T-cell (primary cell): ENCODE measurements around the gene KRT10. TPM values are rescaled to one million over a fixed set of nuclear protein-coding genes. Genes with fewer than 3 reads are reported as not detected.

Experiments used
- ATAC-seq, 4 experiments: fragments of 200-7000 bp in 3 of 4; fragments of 150-1000 bp in 1 of 4; cut with Tn5 transposase; replicated peaks in 1 of 4; 1 replicate in 3 of 4; 2 replicates in 1 of 4; pipeline ENCODE4 v1.10.0; 2021; ENCODE audit warnings: moderate library complexity in 3 of 4, mild to moderate bottlenecking in 2 of 4, moderate number of reproducible peaks in 1 of 4
- CTCF ChIA-PET, 2 donors: fragments of 300-600 bp; sonication (Branson Sonifier 250); formaldehyde crosslinking; loops; one replicate each; lab custom pipeline; 2022; ENCODE audit warnings: antibody characterized with exemption in 2 of 2; lab: Charles Lee
- POLR2A ChIA-PET, 2 donors: fragments of 300-600 bp; sonication (Branson Sonifier 250); formaldehyde crosslinking; loops; one replicate each; lab custom pipeline; 2022; ENCODE audit warnings: antibody characterized with exemption in 2 of 2; lab: Charles Lee
- DNase-seq, 35 experiments: peaks; one replicate each; pipeline versions ENCODE4 v3.0.0 to v3.0.0-alpha.2; 2013 to 2023
- H3K27ac ChIP-seq: one replicate; pipeline ENCODE4 v1.5.1; 2013; ENCODE audit warnings: low read length
- H3K27me3 ChIP-seq, 2 experiments: replicated peaks in 1 of 2; 1 replicate in 1 of 2; 2 replicates in 1 of 2; pipeline versions ENCODE4 v1.6.1 to v1.7.0; 2013; ENCODE audit warnings: low read length in 1 of 2, mixed read lengths in 1 of 2; ENCODE audit not compliant: control insufficient read depth in 2 of 2, insufficient read depth in 2 of 2; ENCODE audit errors: extremely low read depth in 1 of 2
- H3K36me3 ChIP-seq, 2 donors: 1 replicate in 1 of 2; 2 replicates in 1 of 2; pipeline versions ENCODE4 v1.6.1 to v1.7.0; 2013; ENCODE audit warnings: low read length in 1 of 2; ENCODE audit not compliant: control insufficient read depth in 2 of 2, insufficient read depth in 1 of 2; ENCODE audit errors: extremely low read depth in 1 of 2
- H3K4me1 ChIP-seq, 2 experiments: 1 replicate in 1 of 2; 2 replicates in 1 of 2; pipeline versions ENCODE4 v1.6.1 to v1.7.0; 2013; ENCODE audit warnings: low read length in 2 of 2, mixed read lengths in 1 of 2; ENCODE audit not compliant: insufficient read depth in 2 of 2, control insufficient read depth in 1 of 2; ENCODE audit errors: extremely low read depth in 1 of 2
- H3K4me3 ChIP-seq, 2 donors: 1 replicate in 1 of 2; 2 replicates in 1 of 2; pipeline versions ENCODE4 v1.5.1 to v1.7.0; 2013; ENCODE audit warnings: mild to moderate bottlenecking in 2 of 2, low read length in 1 of 2, moderate library complexity in 1 of 2; ENCODE audit not compliant: control insufficient read depth in 1 of 2; ENCODE audit errors: extremely low read depth in 1 of 2
- H3K9me3 ChIP-seq: 2 replicates; pipeline ENCODE4 v1.7.0; 2013
- H3K27ac Mint-ChIP-seq, 2 donors: one replicate each; pipeline ENCODE4 v1.8.0; 2020 to 2021; ENCODE audit warnings: mild to moderate bottlenecking in 2 of 2, mixed read lengths in 2 of 2
- H3K27me3 Mint-ChIP-seq, 2 donors: one replicate each; pipeline ENCODE4 v1.8.0; 2021 to 2022; ENCODE audit warnings: mixed read lengths in 2 of 2
- H3K36me3 Mint-ChIP-seq: one replicate; pipeline ENCODE4 v1.8.0; 2021; ENCODE audit warnings: mixed read lengths
- H3K4me1 Mint-ChIP-seq, 3 donors: one replicate each; pipeline ENCODE4 v1.8.0; 2020 to 2022; ENCODE audit warnings: mixed read lengths in 3 of 3, mild to moderate bottlenecking in 1 of 3
- H3K4me3 Mint-ChIP-seq, 3 donors: one replicate each; pipeline ENCODE4 v1.8.0; 2020 to 2022; ENCODE audit warnings: mild to moderate bottlenecking in 3 of 3, mixed read lengths in 3 of 3, moderate library complexity in 3 of 3
- H3K9me3 Mint-ChIP-seq, 3 donors: one replicate each; pipeline ENCODE4 v1.8.0; 2020 to 2022; ENCODE audit warnings: mixed read lengths in 3 of 3
- WGBS: methylation state at CpG from one replicate; pipeline ENCODE4 v1.1.5; 2013; ENCODE audit warnings: missing lambda C conversion rate; ENCODE audit not compliant: insufficient coverage; 5-methylcytosine and 5-hydroxymethylcytosine counted together
- total RNA-seq, 35 experiments: library from RNA in 6 of 35; stranded (reverse) in 6 of 35; fragments of 120-200 nt in 1 of 35; gene quantifications; one replicate each; pipeline versions ENCODE4 v1.2.1 to v1.2.4 and lab custom pipeline; 2013 to 2026

The KRT10 gene
- total RNA-seq, 5 donors from 2014 or later (not counting 1 experiment from before 2014, with no cell fraction given), result 27.2 to 35.3 (median 31.4) TPM

DNA sequence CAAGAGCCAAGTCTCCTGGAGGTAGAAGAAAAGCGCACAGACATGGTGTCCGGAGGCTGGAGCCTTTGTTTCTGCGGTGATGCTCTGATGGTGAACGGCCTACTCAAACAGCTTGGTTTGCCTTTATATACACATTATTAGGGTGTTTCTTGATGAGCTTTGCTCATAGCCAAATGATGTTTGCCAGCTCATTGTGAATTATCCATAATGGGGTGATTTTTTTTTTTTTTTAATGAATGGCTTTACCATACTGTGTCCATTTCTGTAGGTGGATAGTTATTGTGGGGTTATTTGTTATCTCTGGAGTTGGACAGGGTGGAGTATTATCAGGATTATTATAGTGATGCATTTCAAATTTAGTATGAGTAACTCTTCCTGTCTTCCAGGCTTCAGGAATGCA lies 40.0 kb downstream of the KRT10 start, which contains the start of gene KRT27:
Gene KRT27, minus strand, starts transcription at position 101 of the 400 bp plus-strand sequence. Its CDS starts 57 bp downstream, at position 44.
- DNase-seq (no peak), ATAC-seq (no peak)
- Histone ChIP-seq H3K4me1 (peaks cover 0 to 4% of the 10 kb centered on the region in 2 experiments), H3K36me3 (no peaks in the 10 kb centered on the region), H3K9me3 (no peaks in the 10 kb centered on the region), H3K27ac (no peak within 1 kb of the TSS), H3K27me3 (peaks cover 8 to 29% of the 10 kb centered on the region in 2 experiments), H3K4me3 (no peak within 1 kb of the TSS)
- H3K4me3 Mint-ChIP-seq, result no peak within 1 kb of the TSS
- WGBS, result no CpG with 5 or more reads among the region's 4 CpGs
- CTCF ChIA-PET, result interaction anchor here in 1 of 2 donors (0.7 kb wide), 1 partner anchor 80 kb away, joined by 3 read pairs; no protein-coding TSS in a partner anchor
- peaks cover 35 to 55% of the 10 kb centered on the region in 2 donors for H3K27me3 Mint-ChIP-seq
- peaks cover 0 to 8% (median 2%) of the 10 kb centered on the region in 3 donors for H3K4me1 Mint-ChIP-seq
- H3K36me3 Mint-ChIP-seq, result no peaks in the 10 kb centered on the region
- H3K9me3 Mint-ChIP-seq, result no peaks in the 10 kb centered on the region
- no peak within 1 kb of the TSS for H3K27ac Mint-ChIP-seq
- POLR2A ChIA-PET, result interaction anchor here in 1 of 2 donors (0.6 kb wide), 1 partner anchor 847 kb away, joined by 3 read pairs; no protein-coding TSS in a partner anchor

DNA sequence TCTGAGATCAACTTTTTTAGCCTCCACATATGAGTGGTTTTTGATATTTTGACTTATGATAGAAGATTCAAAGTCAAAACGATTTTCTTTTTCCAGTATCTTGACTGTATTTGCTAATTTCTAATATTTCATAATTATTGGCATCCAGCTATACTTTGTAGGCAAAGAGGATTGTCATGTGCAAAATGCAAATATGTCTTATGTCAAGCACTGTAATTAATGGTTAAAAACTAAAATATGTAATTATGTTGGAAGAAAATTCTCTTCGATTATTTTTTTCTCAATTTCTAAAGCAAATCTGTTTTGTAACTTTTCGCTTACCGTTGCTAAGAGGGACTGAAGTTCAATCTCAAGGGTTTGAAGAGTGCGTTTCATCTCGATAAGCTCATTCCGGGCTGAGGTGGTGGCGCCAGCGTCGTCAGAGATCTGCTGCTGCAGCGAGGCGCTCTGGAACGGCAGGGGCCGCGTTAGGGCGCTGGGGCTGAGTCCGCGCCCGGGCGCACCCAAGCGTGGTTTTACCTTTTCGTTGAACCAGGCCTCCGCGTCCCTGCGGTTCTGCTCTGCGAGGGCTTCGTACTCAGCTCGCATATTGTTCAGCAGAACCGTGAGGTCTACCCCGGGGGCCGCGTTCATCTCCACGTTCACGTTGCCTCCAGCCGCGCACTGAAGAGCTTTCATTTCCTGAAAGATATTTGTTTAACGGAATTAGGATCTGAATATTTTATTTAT lies 43.1 kb downstream of the KRT10 start:
- POLR2A ChIA-PET, result interaction anchor here in 1 of 2 donors (1.2 kb wide), 1 partner anchor 407 kb away, joined by 3 read pairs; no protein-coding TSS in a partner anchor
- H3K4me1 ChIP-seq, result peaks cover 0 to 4% of the 10 kb centered on the region in 2 experiments
- no peaks in the 10 kb centered on the region for H3K36me3 ChIP-seq
- WGBS, result 37% methylated on average over 31 of the region's 37 CpGs
- Mint-ChIP-seq H3K9me3 (no peaks in the 10 kb centered on the region), H3K36me3 (no peaks in the 10 kb centered on the region), H3K27ac (no peak overlapping the region), H3K4me1 (peaks cover 0 to 8% (median 2%) of the 10 kb centered on the region in 3 donors), H3K4me3 (peak overlapping the region; percentile 34 to 64 (median 50)), H3K27me3 (peaks cover 60 to 73% of the 10 kb centered on the region in 2 donors)
- peak in 16 of 35 experiments; percentile 4 to 40 (median 13) for DNase-seq
- peak overlapping the region in 1 of 2 donors; percentile 54 for H3K4me3 ChIP-seq
- peak in 3 of 4 experiments; percentile 51 to 73 (median 68) for ATAC-seq
- H3K9me3 ChIP-seq, result no peaks in the 10 kb centered on the region
- peaks cover 13 to 29% of the 10 kb centered on the region in 2 experiments for H3K27me3 ChIP-seq
- H3K27ac ChIP-seq, result no peak overlapping the region
- CTCF ChIA-PET, result interaction anchor here in 1 of 2 donors (0.6 kb wide), 1 partner anchor 414 kb away, joined by 4 read pairs; no protein-coding TSS in a partner anchor

DNA sequence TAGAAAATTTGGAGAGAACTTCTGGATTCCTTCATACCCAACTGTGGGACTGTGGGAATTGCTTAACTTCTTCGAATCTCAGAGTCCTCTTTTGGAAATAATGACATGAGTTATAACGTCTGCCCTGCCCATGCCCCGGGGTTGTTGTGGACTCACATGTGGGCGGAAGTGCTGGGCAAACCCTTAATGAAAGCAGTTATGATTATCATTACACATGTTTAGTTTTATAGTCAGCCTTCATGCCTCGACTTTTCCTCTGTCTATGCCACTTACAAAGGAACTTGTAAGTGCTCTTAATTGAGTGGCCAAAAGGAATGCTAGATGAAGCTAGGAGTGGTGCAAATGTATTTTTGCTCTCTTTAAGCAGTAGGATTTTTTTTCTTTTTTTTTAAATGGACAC lies 44.0 kb downstream of the KRT10 start:
- Mint-ChIP-seq H3K36me3 (no peaks in the 10 kb centered on the region), H3K9me3 (no peaks in the 10 kb centered on the region), H3K27me3 (peaks cover 64 to 77% of the 10 kb centered on the region in 2 donors), H3K27ac (no peak overlapping the region), H3K4me3 (no peak overlapping the region), H3K4me1 (peaks cover 0 to 8% (median 2%) of the 10 kb centered on the region in 3 donors)
- peaks cover 0 to 4% of the 10 kb centered on the region in 2 experiments for H3K4me1 ChIP-seq
- ATAC-seq (no peak), DNase-seq (no peak)
- no peak overlapping the region for H3K27ac ChIP-seq
- H3K4me3 ChIP-seq, result no peak overlapping the region
- H3K9me3 ChIP-seq, result no peaks in the 10 kb centered on the region
- ChIA-PET CTCF (no interaction called here), POLR2A (no interaction called here)
- no peaks in the 10 kb centered on the region for H3K36me3 ChIP-seq
- peaks cover 14 to 29% of the 10 kb centered on the region in 2 experiments for H3K27me3 ChIP-seq
- WGBS, result no CpG with 5 or more reads among the region's 5 CpGs

DNA sequence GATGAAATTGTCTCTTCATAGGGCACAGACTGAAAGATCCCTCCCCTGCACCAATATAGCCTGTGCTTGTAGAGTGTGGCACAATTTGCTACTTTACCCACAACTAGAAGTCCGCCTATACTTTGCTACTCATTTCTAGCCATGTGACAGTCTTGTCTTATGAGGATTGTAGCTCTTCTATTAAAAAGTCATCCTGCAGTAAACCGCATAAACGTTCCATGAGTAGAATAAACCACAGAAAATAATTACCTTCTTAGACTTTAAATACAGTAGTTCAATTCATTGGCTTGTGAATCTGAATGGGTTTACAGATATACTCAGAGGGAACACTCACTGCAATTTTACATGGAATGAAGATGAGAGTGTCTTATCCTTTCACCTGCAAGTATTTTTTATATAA lies 44.4 kb downstream of the KRT10 start:
- Histone ChIP-seq H3K27me3 (peaks cover 14 to 29% of the 10 kb centered on the region in 2 experiments), H3K9me3 (no peaks in the 10 kb centered on the region), H3K36me3 (no peaks in the 10 kb centered on the region), H3K4me1 (peaks cover 0 to 4% of the 10 kb centered on the region in 2 experiments), H3K4me3 (no peak overlapping the region), H3K27ac (no peak overlapping the region)
- no peaks in the 10 kb centered on the region for H3K36me3 Mint-ChIP-seq
- ATAC-seq (no peak), DNase-seq (no peak)
- H3K4me1 Mint-ChIP-seq, result peaks cover 0 to 8% (median 2%) of the 10 kb centered on the region in 3 donors
- H3K27me3 Mint-ChIP-seq, result peaks cover 60 to 72% of the 10 kb centered on the region in 2 donors
- WGBS, result no CpG with 5 or more reads among the region's 3 CpGs
- H3K27ac Mint-ChIP-seq, result no peak overlapping the region
- ChIA-PET CTCF (interaction anchor here in 1 of 2 donors (0.5 kb wide), 1 partner anchor 297 kb away, joined by 6 read pairs; no protein-coding TSS in a partner anchor), POLR2A (no interaction called here)
- H3K4me3 Mint-ChIP-seq, result no peak overlapping the region
- no peaks in the 10 kb centered on the region for H3K9me3 Mint-ChIP-seq

DNA sequence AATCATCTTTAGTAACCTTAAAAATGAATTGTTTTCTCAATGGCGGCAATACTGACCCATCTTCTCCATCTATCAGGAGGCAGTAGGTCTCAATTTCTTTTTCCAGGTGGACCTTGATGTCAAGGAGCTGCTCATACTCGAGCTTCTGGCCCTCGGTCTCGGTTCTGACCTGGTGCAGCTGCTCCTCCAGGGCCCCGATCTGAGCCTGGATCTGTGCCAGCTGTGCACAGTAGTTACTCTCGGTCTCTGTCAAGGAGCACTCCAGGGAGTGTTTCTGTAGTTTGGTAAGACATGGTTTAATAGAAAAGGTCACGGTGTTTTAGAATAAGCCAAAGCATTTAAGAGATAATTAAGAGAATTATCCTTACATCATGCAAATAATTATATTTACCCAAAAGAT lies 45.0 kb downstream of the KRT10 start:
- no peaks in the 10 kb centered on the region for H3K9me3 ChIP-seq
- Mint-ChIP-seq H3K36me3 (no peaks in the 10 kb centered on the region), H3K27me3 (peaks cover 65 to 74% of the 10 kb centered on the region in 2 donors), H3K9me3 (no peaks in the 10 kb centered on the region), H3K4me1 (peaks cover 0 to 8% (median 2%) of the 10 kb centered on the region in 3 donors), H3K27ac (no peak overlapping the region), H3K4me3 (no peak overlapping the region)
- ChIA-PET POLR2A (no interaction called here), CTCF (interaction anchor here in 1 of 2 donors (0.5 kb wide), 1 partner anchor 297 kb away, joined by 6 read pairs; no protein-coding TSS in a partner anchor)
- peaks cover 17 to 30% of the 10 kb centered on the region in 2 experiments for H3K27me3 ChIP-seq
- no peak overlapping the region for H3K4me3 ChIP-seq
- DNase-seq (no peak), ATAC-seq (no peak)
- H3K4me1 ChIP-seq, result peaks cover 0 to 4% of the 10 kb centered on the region in 2 experiments
- WGBS, result 66% methylated on average over 5 of the region's 7 CpGs
- H3K36me3 ChIP-seq, result no peaks in the 10 kb centered on the region
- H3K27ac ChIP-seq, result no peak overlapping the region

DNA sequence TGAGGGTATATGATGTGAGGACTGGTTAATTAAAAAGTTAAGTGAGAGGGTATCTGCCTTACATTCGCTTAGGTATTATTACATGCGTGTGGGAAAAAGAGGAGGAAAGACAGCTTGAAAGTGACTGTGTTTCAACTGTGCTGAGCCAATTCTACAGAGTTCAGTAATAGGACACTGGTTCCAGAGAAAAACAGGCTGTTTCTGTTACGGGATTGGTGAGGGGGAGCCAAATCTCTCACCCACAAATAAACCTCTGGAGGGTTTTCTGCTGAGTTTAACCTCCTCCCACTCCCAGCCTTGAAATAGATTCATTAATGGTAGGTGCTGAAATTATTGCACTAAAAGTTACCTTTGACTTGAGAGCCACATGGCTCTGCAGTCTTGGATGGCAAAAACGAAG lies 46.5 kb downstream of the KRT10 start:
- Mint-ChIP-seq H3K4me1 (peaks cover 0 to 8% (median 2%) of the 10 kb centered on the region in 3 donors), H3K9me3 (no peaks in the 10 kb centered on the region), H3K27me3 (peaks cover 68 to 76% of the 10 kb centered on the region in 2 donors), H3K4me3 (no peak overlapping the region), H3K36me3 (no peaks in the 10 kb centered on the region), H3K27ac (no peak overlapping the region)
- Histone ChIP-seq H3K27me3 (peaks cover 17 to 29% of the 10 kb centered on the region in 2 experiments), H3K36me3 (no peaks in the 10 kb centered on the region), H3K9me3 (no peaks in the 10 kb centered on the region), H3K4me3 (no peak overlapping the region), H3K27ac (no peak overlapping the region), H3K4me1 (peaks cover 0 to 4% of the 10 kb centered on the region in 2 experiments)
- ChIA-PET POLR2A (no interaction called here), CTCF (no interaction called here)
- WGBS, result 100% methylated on average over 1 of the region's 4 CpGs
- DNase-seq (no peak), ATAC-seq (no peak)
